Dedifferentiated amniotic fluid mesenchymal stem cell (primary cell): ENCODE measurements around the gene FRA10AC1.
"Not testable (repeated sequence)": the region's sequence is repeated elsewhere in the genome, so short reads cannot be mapped to it uniquely, and the experiment has no call there.

Experiments used
- DNase-seq: peaks from one replicate; pipeline ENCODE4 v3.0.0-alpha.2; 2016; ENCODE audit errors: extremely low spot score

FRA10AC1 gene

GRCh38 chr10:93703841-93704240 lies 1.4 kb upstream of the FRA10AC1 start:
- DNase-seq: no peak

- DNase-seq: no peak
These were observed 674 bp upstream of the FRA10AC1 start for GRCh38 chr10:93703066-93703465.

GRCh38 chr10:93701866-93702209 lies 554 bp downstream of the FRA10AC1 start:
- DNase-seq: peak; percentile 52

- no peak for DNase-seq
These were observed 5.2 kb downstream of the FRA10AC1 start for GRCh38 chr10:93697207-93697606.

GRCh38 chr10:93696582-93696981 lies 5.8 kb downstream of the FRA10AC1 start:
- not testable (repeated sequence) for DNase-seq

- no peak for DNase-seq
These were observed 6.7 kb downstream of the FRA10AC1 start for GRCh38 chr10:93695740-93696139.

- DNase-seq: no peak
These were observed 14.7 kb downstream of the FRA10AC1 start for GRCh38 chr10:93687737-93688136.

- peak; percentile 58 for DNase-seq
These were observed 21.9 kb downstream of the FRA10AC1 start for GRCh38 chr10:93680412-93681047.

- no peak for DNase-seq
These were observed 23.4 kb downstream of the FRA10AC1 start for GRCh38 chr10:93678805-93679587.

GRCh38 chr10:93678386-93678785 lies 24.0 kb downstream of the FRA10AC1 start:
- DNase-seq: no peak

- DNase-seq: no peak
These were observed 28.6 kb downstream of the FRA10AC1 start for GRCh38 chr10:93673791-93674190.

- DNase-seq: no peak
These were observed 29.5 kb downstream of the FRA10AC1 start for GRCh38 chr10:93672890-93673289.

GRCh38 chr10:93672022-93672678 lies 30.2 kb downstream of the FRA10AC1 start:
- no peak for DNase-seq

GRCh38 chr10:93671042-93671441 lies 31.4 kb downstream of the FRA10AC1 start:
- DNase-seq: no peak

GRCh38 chr10:93670372-93670771 lies 32.0 kb downstream of the FRA10AC1 start:
- no peak for DNase-seq

GRCh38 chr10:93667795-93668194 lies 34.6 kb downstream of the FRA10AC1 start:
- DNase-seq: no peak

- DNase-seq: no peak
These were observed 36.4 kb downstream of the FRA10AC1 start for GRCh38 chr10:93666030-93666429.

- DNase-seq: no peak
These were observed 44.6 kb downstream of the FRA10AC1 start for GRCh38 chr10:93657757-93658156.

GRCh38 chr10:93656155-93656554 lies 46.2 kb downstream of the FRA10AC1 start:
- DNase-seq: no peak

- DNase-seq: no peak
These were observed 48.2 kb downstream of the FRA10AC1 start for GRCh38 chr10:93654201-93654600.

GRCh38 chr10:93652857-93653256 lies 49.5 kb downstream of the FRA10AC1 start:
- no peak for DNase-seq

- no peak for DNase-seq
These were observed 62.6 kb downstream of the FRA10AC1 start for GRCh38 chr10:93639791-93640190.
